GM19452 (cell line): ENCODE results near the gene RHO.
"Not testable (repeated sequence)": the region's sequence is repeated elsewhere in the genome, so short reads cannot be mapped to it uniquely, and the experiment has no call there.

Source experiments
- ATAC-seq: cut with Tn5 transposase; IDR thresholded peaks from one replicate; pipeline ENCODE4 v1.9.1; 2021; ENCODE audit not compliant: unreplicated experiment

The RHO gene

DNA sequence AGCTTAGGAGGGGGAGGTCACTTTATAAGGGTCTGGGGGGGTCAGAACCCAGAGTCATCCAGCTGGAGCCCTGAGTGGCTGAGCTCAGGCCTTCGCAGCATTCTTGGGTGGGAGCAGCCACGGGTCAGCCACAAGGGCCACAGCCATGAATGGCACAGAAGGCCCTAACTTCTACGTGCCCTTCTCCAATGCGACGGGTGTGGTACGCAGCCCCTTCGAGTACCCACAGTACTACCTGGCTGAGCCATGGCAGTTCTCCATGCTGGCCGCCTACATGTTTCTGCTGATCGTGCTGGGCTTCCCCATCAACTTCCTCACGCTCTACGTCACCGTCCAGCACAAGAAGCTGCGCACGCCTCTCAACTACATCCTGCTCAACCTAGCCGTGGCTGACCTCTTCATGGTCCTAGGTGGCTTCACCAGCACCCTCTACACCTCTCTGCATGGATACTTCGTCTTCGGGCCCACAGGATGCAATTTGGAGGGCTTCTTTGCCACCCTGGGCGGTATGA is at the start of gene RHO:
Gene RHO (plus strand): TSS at position 51 of the 512 bp plus-strand sequence. CDS start 95 bp downstream, at position 146.
- no peak for ATAC-seq

DNA sequence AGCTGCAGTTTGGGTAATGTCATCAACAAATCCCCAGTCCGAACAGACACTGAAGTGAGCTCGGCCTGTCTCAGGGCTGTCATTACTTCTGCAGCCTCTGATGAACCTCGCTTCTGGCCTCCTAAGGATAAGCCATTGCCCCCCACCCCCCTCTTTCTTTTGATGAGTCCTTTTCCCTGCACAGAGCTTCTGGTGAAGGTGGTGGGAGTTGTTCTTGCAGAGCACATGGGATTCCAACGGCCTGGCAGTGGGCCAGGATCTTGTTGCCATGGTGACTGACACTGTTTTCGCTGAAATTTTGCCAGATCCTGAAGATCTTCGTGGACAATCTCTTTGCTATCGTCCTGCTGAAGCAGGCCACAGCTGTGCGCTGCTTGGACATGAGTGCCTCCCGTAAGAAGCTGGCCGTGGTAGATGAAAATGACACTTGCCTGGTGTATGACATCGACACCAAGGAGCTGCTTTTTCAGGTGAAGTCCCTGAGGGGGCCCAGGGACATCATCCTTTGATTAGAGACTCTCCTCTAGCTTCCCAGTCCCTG is 47.1 kb upstream of the RHO start:
- ATAC-seq, result not testable (repeated sequence)

DNA sequence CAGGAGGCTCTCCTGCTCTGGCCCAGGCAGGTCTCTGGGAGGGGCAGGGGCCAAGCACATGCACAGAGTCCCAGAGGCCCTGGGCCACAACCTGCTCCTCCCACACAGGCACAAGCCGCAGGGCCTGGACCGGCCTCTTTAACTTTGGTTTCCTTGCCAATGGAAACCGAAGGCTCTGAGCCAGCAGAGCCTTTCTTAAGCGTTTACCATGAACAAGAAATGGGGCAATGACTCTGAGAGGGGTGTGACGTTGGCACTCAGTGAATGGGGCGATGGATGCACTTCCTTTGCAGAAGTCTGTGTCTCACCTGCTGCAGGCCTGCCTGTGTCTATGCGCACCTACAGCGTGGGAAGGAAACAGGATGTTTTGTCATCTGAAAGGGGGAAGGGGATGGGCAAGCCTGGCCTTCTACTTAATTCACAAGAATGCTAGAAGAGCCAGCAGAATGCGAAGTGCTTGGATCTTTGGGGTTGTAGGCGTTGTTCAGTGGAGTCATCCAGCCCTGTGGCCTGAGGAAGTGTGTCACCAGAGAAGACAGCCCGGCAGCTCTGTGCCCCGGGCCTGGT is 46.6 kb upstream of the RHO start:
- ATAC-seq, result no peak

DNA sequence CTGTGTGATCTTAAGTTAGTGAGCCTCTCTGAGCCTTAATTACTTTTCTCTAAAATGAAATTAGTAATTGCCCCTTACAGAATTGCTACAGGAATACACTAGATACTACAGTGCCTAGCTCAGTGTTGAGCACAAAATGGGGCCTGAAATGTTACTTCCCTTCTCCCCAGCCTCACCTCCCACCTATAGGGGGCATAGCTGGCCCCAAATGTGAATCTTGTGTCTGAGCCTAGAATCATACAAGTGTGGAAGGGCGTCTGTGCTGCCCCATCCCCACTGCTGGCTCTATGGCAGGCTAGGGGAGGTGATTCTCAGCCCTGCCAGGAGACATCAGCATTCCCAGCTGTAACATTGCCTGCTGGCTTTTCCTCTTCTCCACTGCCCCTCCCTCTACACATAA is 45.7 kb upstream of the RHO start:
- no peak for ATAC-seq

DNA sequence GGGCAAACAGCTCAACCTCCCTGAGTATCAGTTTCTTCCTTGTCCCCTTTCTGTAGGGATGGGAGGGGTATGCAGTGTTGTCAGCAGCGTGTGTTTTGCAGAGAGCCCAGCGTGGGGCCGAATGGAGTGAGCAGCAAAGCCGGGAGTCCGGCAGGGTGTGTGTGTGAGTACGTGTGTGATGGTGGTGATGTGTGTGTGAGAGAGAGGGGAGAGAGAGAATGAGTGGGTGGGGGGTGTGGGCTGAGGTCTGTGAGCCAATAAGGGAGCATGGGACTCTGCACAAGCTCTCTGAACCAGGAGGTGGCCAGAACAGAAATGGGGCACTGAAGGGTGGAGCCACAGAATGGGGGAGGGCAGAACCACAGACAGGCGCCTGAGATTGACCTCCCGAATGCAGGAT is 44.6 kb upstream of the RHO start:
- ATAC-seq, result no peak

DNA sequence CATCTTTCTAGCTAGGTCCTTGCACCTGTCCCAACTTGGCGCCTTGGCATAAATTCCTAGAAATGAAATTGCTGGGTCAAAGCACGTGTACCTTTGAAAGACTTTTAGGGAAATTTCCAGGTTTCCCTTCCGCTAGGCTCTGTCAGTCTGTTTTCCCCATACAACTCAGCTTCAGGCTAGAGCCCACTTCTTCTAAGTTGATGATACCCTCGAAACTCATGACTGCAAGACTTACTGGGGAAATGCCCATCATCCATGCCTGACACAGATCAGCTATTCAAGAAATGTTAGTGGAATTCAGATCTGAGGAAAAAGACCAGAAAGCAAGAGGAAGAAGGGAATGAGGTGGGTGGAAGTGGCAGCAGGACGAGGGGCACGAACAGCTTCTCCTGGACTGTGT is 43.3 kb upstream of the RHO start:
- not testable (repeated sequence) for ATAC-seq

DNA sequence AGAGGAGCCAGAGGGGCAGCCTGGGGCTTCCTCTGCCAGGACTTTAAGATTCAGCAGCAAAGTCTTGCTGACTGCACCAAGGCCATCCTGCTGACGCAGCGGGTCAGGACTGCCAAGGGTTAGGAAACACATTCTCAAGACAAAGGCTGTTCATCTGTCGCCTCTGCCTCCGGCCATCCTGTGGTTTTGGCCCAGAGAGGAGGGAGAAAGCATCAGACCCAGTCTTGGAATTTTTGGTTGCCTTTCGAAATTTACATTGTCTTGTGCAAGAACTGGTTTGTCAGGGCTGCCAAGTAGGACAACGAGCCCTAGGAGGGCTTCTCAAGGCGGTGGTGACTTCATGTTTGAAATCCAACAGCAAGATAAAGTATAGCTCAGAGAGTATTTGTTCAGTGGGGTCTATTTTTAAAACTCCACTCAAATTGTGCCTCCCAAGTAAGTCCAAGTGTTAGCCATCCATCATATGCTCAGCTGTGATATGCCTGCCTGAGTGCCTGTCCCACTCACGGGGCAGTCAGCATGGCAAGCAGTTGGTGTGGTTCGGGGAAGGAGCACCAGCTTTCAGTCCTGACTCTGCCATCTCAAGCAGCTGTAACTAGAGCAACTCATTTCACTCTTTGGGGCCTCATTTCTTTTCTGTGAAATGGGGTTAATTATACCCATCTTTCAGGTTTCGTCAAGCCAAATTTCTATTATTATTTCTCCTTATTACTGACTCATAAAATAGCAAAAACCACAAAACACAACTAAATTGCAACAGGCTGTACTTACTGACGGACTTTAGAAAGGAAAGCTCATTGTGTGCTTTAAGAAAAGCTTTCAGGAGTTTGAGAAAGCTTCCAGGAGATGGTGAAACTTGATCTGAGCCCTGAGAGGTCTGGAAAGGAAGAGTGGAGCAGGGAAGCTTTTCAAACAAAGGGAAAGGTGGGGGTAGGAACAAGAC is 42.4 kb upstream of the RHO start:
- ATAC-seq, result no peak

DNA sequence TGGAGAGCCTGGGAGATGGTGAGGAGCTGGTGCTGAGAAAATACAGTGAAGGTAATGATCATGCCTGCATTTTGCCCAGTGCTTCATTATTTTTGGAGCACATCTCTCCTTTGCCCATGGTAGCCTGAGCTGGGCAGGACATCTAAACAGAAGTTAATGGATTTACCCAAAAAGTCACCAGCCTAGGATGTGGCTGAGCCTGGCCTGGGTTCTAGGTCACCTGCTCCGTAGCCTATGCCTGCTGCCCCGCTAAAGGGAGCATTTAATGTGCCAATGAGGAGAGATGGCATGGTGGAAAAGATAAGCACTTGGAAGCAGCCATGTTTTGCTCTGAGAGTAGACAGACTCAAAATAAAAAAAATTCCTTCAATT is 41.8 kb upstream of the RHO start:
- ATAC-seq, result no peak

DNA sequence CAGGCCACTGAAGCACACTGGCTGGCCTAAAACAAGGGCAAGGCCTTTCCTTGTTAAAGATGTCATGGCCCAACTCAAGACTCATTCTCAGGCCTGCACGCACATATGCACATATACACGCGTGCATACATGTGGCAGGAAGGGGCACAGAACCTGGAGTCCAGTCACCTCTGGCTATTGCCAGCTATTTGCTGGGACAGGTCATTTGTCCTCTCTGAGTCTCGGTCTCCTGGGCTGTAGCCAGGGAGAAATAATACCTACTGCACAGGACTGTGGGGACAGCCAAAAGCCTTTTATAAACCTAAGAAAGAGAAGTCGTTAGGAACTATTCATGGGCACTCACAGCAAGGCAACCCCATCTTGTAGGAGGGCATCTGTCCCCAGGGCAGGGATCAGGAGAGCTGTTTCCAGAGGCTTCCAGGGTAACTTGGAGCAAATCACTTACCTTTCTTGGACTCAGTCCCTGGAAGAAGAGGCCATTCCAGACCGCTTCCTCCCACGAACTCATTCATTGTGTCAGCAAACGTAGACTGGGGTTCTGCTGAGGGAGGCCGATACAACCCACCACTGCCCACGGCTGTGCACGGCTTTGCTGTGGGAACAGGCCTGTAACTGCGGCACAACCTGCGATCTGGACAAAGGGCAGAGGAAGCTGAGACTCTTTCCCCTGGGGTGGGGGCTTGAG is 41.1 kb upstream of the RHO start:
- ATAC-seq, result no peak

DNA sequence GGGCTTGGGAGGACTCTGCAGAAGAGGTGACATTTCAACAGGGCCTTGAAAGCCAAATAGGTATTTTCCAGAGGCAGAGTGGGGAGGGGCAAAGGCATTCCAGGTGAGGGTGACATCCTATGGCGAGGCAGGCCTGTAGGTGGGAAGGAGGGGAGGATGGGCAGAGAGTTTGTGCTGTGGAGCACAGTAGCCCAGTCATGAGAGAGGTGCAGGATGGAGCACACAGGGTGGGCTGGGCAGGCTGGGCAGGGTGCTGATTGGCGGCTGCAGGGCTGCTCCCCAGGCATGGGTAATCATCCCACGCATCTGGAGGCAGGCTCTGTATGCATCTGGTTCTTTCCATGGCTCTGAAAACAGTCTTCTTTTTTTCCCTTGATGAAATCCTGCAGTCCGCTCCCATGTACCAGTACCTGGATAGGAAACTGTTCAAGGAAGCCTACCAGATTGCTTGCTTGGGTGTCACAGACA is 40.5 kb upstream of the RHO start:
- ATAC-seq, result not testable (repeated sequence)

DNA sequence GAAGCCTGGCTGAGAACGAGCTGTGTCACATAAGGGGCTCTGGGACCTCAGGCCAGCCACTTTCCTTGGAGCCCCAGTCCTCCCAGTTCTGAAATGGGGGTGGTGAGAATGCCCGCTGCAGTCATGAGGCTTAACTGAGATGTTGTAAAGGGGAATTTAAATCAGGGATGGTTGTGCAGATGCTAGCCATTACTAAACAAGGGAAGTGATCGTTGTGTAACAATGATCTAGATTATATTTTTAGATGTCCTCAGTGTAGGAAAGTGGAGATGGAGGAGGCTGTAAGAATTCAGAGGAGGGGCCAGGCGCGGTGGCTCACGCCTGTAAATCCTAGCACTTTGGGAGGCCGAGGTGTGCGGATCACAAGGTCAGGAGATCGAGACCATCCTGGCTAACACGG is 39.2 kb upstream of the RHO start:
- not testable (repeated sequence) for ATAC-seq

DNA sequence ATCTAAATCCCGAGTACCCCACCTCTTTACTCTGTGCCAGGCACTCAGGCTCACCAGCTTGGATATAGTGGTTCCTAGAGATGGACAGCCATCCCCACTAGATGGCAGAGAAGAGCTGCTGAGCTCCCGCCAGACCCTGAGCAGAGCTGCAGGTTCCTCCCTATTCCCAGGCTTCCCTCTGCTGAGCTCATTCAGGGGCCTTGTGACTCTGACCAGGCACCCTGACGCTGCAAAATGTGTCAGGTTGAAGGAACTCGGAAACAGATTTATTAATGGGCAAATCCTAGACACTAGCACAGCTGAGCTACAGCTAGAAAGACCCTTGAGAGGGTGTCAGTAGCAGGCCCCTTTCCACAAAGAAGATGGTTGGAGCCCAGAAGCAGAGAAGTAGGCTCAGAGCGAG is 38.2 kb upstream of the RHO start:
- peak; percentile 60 for ATAC-seq

DNA sequence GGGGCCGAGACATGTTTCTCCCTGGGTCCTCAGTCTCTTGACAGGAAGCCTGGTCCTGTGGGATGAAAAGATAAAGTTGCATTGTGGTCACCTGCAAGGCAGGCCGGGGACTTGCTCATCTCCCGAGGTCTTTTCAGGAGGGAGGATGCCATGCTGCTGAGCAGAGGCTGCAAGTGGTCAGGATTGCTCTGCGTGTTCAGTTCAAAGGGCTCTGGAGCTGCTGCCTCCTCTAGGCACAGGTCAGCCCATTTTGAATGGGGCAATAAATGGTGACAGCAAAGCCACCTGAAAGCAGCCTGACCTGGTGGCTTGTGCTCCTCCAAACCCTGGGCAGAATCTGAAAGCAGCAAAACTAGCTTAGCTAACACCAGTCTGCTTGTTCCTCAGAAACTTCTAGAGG is 37.4 kb upstream of the RHO start:
- not testable (repeated sequence) for ATAC-seq

DNA sequence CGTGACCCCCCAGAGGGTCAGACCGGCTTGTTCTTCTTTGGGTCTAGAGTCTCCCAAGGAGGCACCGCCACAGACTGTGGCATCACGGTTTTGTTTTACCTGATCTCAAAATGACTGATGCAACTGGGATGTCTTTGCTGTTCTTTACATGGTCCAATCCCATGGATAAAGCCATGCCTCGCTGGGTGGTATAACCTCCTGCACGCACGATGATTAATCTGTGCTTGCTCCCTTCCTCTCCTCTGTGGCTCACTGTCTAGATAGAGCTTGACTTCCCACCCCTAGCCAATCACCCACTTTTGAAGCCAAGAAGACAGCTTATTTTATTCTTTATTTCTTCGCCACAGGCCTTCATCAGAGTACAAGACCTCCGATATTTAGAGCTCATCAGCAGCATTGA is 36.6 kb upstream of the RHO start:
- no peak for ATAC-seq

DNA sequence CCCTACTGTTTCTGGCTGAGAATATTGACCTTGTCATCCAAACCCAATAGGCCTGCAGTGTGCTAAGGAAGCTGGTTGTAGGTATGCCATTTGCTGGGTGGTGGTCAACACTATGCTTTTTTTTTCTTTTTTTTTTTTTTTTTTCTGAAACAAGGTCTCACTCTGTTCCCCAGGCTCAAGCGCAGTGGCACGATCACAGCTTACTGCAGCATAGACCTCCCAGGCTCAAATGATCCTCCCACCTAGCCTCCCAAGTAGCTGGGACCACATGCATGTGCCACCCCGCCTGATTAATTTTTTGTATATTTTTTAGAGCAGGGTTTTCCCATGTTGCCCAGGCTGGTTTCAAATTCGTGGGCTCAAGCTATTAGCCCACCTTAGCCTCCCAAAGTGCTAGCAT is 35.7 kb upstream of the RHO start:
- no peak for ATAC-seq

DNA sequence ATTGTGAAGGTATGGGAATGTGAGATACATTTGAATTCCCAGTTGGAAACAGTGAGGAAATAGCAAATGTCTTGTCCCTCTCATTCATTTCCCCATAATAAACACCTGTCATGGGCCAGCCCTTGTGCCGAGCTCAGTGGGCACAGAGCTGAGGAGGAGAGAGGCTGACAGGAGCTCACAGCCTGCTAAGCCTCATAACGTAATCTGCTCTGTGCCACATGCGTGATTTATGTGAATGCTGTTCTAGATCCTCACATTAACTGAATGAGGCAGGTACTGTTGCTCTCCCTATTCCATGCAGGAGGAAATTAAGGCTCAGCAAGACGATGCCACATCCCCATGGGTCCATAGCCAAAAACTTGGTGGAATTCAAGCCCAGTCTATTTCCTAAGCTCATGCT is 35.2 kb upstream of the RHO start:
- ATAC-seq, result no peak

DNA sequence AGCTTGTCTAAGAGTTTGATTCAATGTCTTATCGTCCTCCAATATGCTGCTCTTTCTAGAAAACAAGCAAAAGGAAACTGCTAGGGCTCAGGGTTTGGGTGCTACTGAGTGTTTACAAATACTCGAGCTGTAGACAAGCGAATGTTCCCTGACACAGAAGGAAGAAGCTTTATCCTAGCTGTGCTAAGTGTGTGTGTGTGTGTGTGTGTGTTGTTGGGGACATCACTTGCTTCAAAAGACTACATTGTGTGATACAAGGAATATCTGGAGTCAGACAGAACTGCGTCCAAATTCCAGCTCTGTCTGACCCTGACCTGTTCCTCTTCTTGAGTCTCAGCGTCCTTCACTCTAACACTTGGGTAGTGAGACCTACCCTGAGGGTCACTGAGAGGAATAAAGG is 33.9 kb upstream of the RHO start:
- ATAC-seq, result not testable (repeated sequence)

DNA sequence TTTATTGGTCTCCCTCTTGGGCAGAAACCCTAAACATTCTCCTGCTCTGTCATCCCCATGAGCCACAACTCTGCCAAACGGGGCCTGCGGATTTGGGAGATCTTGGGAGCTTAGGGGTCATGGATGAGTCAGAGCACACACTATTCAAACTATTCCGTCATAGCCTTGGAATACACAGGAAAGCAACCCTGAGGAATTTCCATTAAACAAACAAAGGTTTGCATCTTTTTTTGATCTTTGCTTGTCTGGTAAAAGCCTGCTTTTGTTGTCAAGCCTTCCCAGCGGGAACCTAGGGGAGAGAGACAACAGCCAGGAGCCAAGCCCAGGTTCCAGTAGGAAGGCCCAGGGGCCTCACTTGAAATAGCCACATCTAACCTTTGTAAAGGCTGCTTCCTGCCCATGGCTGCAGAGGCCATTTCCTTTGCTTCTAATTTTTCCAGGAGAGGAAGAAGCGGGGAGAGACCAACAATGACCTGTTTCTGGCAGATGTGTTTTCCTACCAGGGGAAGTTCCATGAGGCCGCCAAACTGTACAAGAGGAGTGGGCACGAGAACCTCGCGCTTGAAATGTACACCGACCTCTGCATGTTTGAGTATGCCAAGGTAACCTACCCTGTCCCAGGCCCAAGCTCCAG is 33.3 kb upstream of the RHO start:
- not testable (repeated sequence) for ATAC-seq

DNA sequence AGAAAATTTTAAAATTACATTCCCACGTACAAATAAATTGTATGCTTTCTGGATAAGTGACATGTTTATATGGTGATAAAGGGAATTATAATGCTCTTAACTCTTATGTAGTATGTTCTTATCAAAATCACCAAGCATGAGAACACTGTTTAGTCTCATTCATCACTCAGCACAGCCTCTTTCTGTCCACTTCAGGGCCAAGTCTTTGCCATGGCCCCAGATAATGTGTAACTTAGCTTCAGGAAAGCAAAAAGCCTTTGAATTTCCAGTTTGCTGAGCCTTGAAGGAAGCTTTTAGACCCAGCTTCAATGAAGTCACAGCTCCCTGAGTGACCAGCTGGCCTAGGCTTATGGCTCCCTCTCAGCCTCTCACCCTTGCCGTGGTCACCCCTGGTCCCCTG is 30.6 kb upstream of the RHO start:
- ATAC-seq, result not testable (repeated sequence)

DNA sequence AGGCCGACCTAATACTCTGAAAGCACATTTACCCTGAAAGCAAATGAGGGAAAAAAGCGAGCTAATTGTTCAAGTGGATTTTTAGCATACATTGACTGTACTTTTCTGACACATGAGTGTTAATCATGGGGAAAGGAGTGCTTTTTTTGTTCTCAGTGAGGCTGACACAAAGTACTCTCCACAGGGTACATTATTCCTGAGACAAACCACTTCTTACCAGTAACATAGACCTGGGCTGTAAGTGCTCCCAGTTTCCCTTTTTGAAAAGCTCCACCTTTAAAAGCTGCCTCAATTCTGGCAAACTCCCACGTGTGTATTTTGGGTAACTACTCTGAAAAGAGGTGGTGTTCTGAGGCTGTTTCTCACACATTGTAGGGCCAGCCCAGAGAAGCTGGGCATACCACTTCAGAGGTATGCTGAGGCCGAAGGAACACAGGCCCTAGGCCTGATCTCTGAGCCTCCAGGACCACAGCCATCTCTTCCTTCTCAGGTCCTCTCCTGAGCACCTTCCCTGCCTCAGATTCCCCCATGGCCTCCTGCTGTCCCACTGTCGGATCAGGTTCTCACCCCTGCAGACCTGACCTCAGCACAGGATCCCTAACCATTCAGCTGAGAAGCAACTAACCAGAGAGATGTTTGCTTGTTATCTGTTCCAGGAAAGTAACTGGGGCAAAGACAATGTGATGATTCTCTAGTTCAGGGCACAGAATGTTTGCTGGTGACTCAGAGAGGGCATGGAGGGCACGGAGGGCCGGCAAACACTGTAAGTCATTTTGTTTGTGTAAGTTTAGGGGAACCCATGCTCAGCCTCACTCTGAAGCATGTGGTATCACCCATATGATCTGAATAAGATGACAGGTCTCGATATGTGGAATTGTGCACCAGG is 29.6 kb upstream of the RHO start:
- ATAC-seq, result not testable (repeated sequence)
